H1 (cell line): ENCODE data around the gene FOXP2. TPM values are rescaled to one million over a fixed set of nuclear protein-coding genes. Genes with fewer than 3 reads are reported as not detected.

Experiments
- CTCF ChIA-PET: fragments of 300-600 bp; sonication (Branson Sonifier 250); formaldehyde crosslinking; loops from one replicate; lab custom pipeline; 2021; ENCODE audit not compliant: partially characterized antibody; lab: Charles Lee
- POLR2A ChIA-PET: fragments of 300-600 bp; sonication (Branson Sonifier 250); formaldehyde crosslinking; loops from one replicate; lab custom pipeline; 2021; ENCODE audit warnings: inconsistent platforms; ENCODE audit not compliant: partially characterized antibody; lab: Charles Lee
- DNase-seq, 2 experiments: peaks; one replicate each; pipeline versions ENCODE4 v3.0.0 to v3.0.0-alpha.2; 2010 to 2022; ENCODE audit warnings: low spot score in 2 of 2, low read depth in 1 of 2, mixed read lengths in 1 of 2
- FAIRE-seq: peaks from 2 replicates; lab custom pipeline; 2011; peaks lifted over from hg19 to GRCh38; lab: Jason Lieb, UNC
- H2AFZ ChIP-seq: 2 replicates; pipeline ENCODE4 v1.8.1; 2012; ENCODE audit warnings: low read length, inconsistent platforms
- H2AK5ac ChIP-seq: 2 replicates; pipeline ENCODE4 v1.6.1; 2013; ENCODE audit warnings: low read depth, low read length
- H2BK120ac ChIP-seq: replicated peaks from 2 replicates; pipeline ENCODE3; 2013; ENCODE audit warnings: low read depth, low read length, inconsistent platforms
- H2BK12ac ChIP-seq: 2 replicates; pipeline ENCODE4 v1.6.1; 2013; ENCODE audit warnings: low read depth, low read length
- H2BK15ac ChIP-seq: 2 replicates; pipeline ENCODE4 v1.6.1; 2013; ENCODE audit warnings: low read length
- H2BK20ac ChIP-seq: 2 replicates; pipeline ENCODE4 v1.6.1; 2013; ENCODE audit warnings: low read length
- H2BK5ac ChIP-seq: 2 replicates; pipeline ENCODE4 v1.6.1; 2013; ENCODE audit warnings: low read depth, low read length
- H3K14ac ChIP-seq: 2 replicates; pipeline ENCODE4 v1.6.1; 2013; ENCODE audit warnings: inconsistent platforms; ENCODE audit not compliant: insufficient read length
- H3K18ac ChIP-seq: 2 replicates; pipeline ENCODE4 v1.6.1; 2013; ENCODE audit warnings: low read length; ENCODE audit errors: extremely low read depth
- H3K23ac ChIP-seq: 2 replicates; pipeline ENCODE4 v1.6.1; 2013; ENCODE audit warnings: inconsistent platforms; ENCODE audit not compliant: insufficient read length
- H3K23me2 ChIP-seq: 2 replicates; pipeline ENCODE4 v1.6.1; 2013; ENCODE audit warnings: low read depth, low read length
- H3K27ac ChIP-seq: 2 replicates; pipeline ENCODE4 v1.6.1; 2011; ENCODE audit warnings: low read depth, low read length, inconsistent platforms
- H3K27me3 ChIP-seq, 4 experiments: replicated peaks in 1 of 4; 1 replicate in 1 of 4; 2 replicates in 3 of 4; pipeline versions ENCODE4 v1.6.1 to v1.8.1; 2011 to 2013; ENCODE audit warnings: low read length in 3 of 4, mild to moderate bottlenecking in 3 of 4, inconsistent platforms in 2 of 4, mixed read lengths in 2 of 4, moderate library complexity in 1 of 4; ENCODE audit not compliant: control insufficient read depth in 3 of 4, insufficient read depth in 3 of 4; ENCODE audit errors: extremely low read depth in 1 of 4
- H3K36me3 ChIP-seq, 4 experiments: 2 replicates each; pipeline versions ENCODE4 v1.6.1 to v1.8.1; 2011 to 2013; ENCODE audit warnings: mild to moderate bottlenecking in 4 of 4, low read length in 3 of 4, moderate library complexity in 2 of 4, control low read depth in 1 of 4, inconsistent platforms in 1 of 4; ENCODE audit not compliant: insufficient read depth in 4 of 4, control insufficient read depth in 2 of 4
- H3K4ac ChIP-seq: replicated peaks from 2 replicates; pipeline ENCODE3; 2013; ENCODE audit warnings: low read length, low read depth, mixed read lengths, inconsistent platforms; ENCODE audit not compliant: insufficient read length
- H3K4me1 ChIP-seq, 4 experiments: replicated peaks in 1 of 4; 1 replicate in 1 of 4; 2 replicates in 3 of 4; pipeline versions ENCODE4 v1.6.1 to v1.8.1; 2011 to 2013; ENCODE audit warnings: low read length in 3 of 4, inconsistent platforms in 2 of 4, mixed read lengths in 1 of 4; ENCODE audit not compliant: insufficient read depth in 4 of 4, control insufficient read depth in 3 of 4
- H3K4me2 ChIP-seq, 2 experiments: 2 replicates each; pipeline versions ENCODE4 v1.6.1 to v1.8.1; 2011 to 2013; ENCODE audit warnings: low read depth in 2 of 2, low read length in 2 of 2, control low read depth in 1 of 2, inconsistent platforms in 1 of 2, mild to moderate bottlenecking in 1 of 2; ENCODE audit not compliant: insufficient read depth in 1 of 2
- H3K4me3 ChIP-seq, 4 experiments: fragments of 200-600, 300-600 bp in 1 of 4; sonication (generic), shearing (Covaris generic), sonication (Bioruptor Twin) in 1 of 4; 2 replicates each; pipeline versions ENCODE4 v1.5.1 to v1.8.1; 2011 to 2016; ENCODE audit warnings: low read length in 4 of 4, low read depth in 3 of 4, control low read depth in 2 of 4, inconsistent platforms in 2 of 4, mild to moderate bottlenecking in 2 of 4, mixed read lengths in 1 of 4, moderate library complexity in 1 of 4; ENCODE audit not compliant: insufficient read depth in 2 of 4; ENCODE audit errors: extremely low read depth in 1 of 4
- H3K56ac ChIP-seq: replicated peaks from 2 replicates; pipeline ENCODE3; 2013; ENCODE audit warnings: low read depth, mild to moderate bottlenecking, mixed read lengths, low read length, inconsistent platforms; ENCODE audit not compliant: insufficient read length
- H3K79me1 ChIP-seq: 2 replicates; pipeline ENCODE4 v1.6.1; 2013; ENCODE audit warnings: low read depth, low read length, control low read depth
- H3K79me2 ChIP-seq, 2 experiments: 2 replicates each; pipeline versions ENCODE4 v1.6.1 to v1.8.1; 2012 to 2013; ENCODE audit warnings: low read length in 2 of 2, mild to moderate bottlenecking in 2 of 2, inconsistent platforms in 1 of 2; ENCODE audit not compliant: insufficient read depth in 2 of 2, control insufficient read depth in 1 of 2
- H3K9ac ChIP-seq, 4 experiments: replicated peaks in 1 of 4; 1 replicate in 1 of 4; 2 replicates in 3 of 4; pipeline versions ENCODE4 v1.6.1 to v1.8.1; 2011 to 2013; ENCODE audit warnings: low read depth in 3 of 4, low read length in 3 of 4, control low read depth in 2 of 4, mild to moderate bottlenecking in 2 of 4, moderate library complexity in 2 of 4, inconsistent platforms in 1 of 4; ENCODE audit errors: extremely low read depth in 1 of 4
- H3K9me3 ChIP-seq, 2 experiments: 2 replicates each; pipeline versions ENCODE4 v1.6.1 to v1.8.1; 2012 to 2013; ENCODE audit warnings: mild to moderate bottlenecking in 2 of 2, moderate library complexity in 2 of 2, control low read depth in 1 of 2, inconsistent platforms in 1 of 2, low read depth in 1 of 2, low read length in 1 of 2, mixed read lengths in 1 of 2; ENCODE audit not compliant: insufficient read depth in 2 of 2
- H4K20me1 ChIP-seq, 2 experiments: replicated peaks in 1 of 2; 2 replicates each; pipeline versions ENCODE3 to v1.8.1; 2011 to 2013; ENCODE audit warnings: inconsistent platforms in 2 of 2, low read length in 2 of 2, mild to moderate bottlenecking in 1 of 2; ENCODE audit not compliant: insufficient read depth in 2 of 2, control insufficient read depth in 1 of 2
- H4K5ac ChIP-seq: 2 replicates; pipeline ENCODE4 v1.6.1; 2013; ENCODE audit warnings: low read length, low read depth, mixed read lengths, inconsistent platforms; ENCODE audit not compliant: insufficient read length
- H4K8ac ChIP-seq: 2 replicates; pipeline ENCODE4 v1.8.0; 2013; ENCODE audit warnings: mild to moderate bottlenecking, moderate library complexity, low read length, inconsistent platforms; ENCODE audit not compliant: insufficient read depth; ENCODE audit errors: extremely low read depth
- H4K91ac ChIP-seq: replicated peaks from 2 replicates; pipeline ENCODE3; 2013; ENCODE audit warnings: low read length, mixed read lengths, inconsistent platforms; ENCODE audit not compliant: insufficient read length
- ASH2L ChIP-seq: fragments of 200-600, 300-600 bp; sonication (generic); IDR thresholded peaks from one replicate; pipeline ENCODE4 v1.7.1; 2017; ENCODE audit warnings: low read length
- SIX5 ChIP-seq: IDR thresholded peaks from 2 replicates; pipeline ENCODE4 v1.6.1; 2011; ENCODE audit warnings: mild to moderate bottlenecking, low read depth, low read length
- WGBS, 2 experiments: shearing (Covaris generic) in 1 of 2; methylation state at CpG; one replicate each; pipeline versions ENCODE4 v1.1.6 to v1.1.7; 2013 to 2015; ENCODE audit warnings: low lambda C conversion rate in 2 of 2, mixed read lengths in 2 of 2, inconsistent platforms in 1 of 2, low coverage in 1 of 2, missing lambda C conversion rate in 1 of 2; ENCODE audit not compliant: insufficient replicate concordance in 2 of 2, insufficient coverage in 1 of 2, insufficient read length in 1 of 2; ENCODE audit errors: extremely low coverage in 1 of 2, missing lambda C conversion rate in 1 of 2; 5-methylcytosine and 5-hydroxymethylcytosine counted together
- polyA plus RNA-seq, 7 experiments: library from polyadenylated mRNA; depleted of rRNA in 3 of 7; stranded (reverse) in 5 of 7; unstranded in 2 of 7; fragments of >200 nt in 5 of 7; fragments of 200-250 nt in 2 of 7; gene quantifications; 1 replicate in 5 of 7; 2 replicates in 1 of 7; 4 replicates in 1 of 7; pipeline versions ENCODE4 v1.2.1 to v1.2.3, GENCODE V29; 2011 to 2013; ENCODE audit warnings: missing spikeins in 2 of 7, mixed read lengths in 2 of 7
- total RNA-seq: library from RNA; stranded (reverse); fragmentation: NEBNext Ultra II Directional; extraction: Animal tissue kit (Norgen Biotek cat#: 25700); gene quantifications from 2 replicates; pipeline ENCODE4 v1.2.1, GENCODE V29; 2021

Gene FOXP2
- total and polyA plus RNA-seq, 2 of the 8 experiments (the other 6 are each of a cell fraction or from before 2014, with no cell fraction given): 0.09 to 0.43 TPM

GRCh38 chr7:114444196-114444595 lies 29.6 kb downstream of the FOXP2 start:
- no peak overlapping the region for H3K27ac ChIP-seq
- TF ChIP-seq ASH2L (no peak), SIX5 (no peak)

More at GRCh38 chr7:114444196-114444595, 29.6 kb downstream of the FOXP2 start:
- Histone ChIP-seq H3K14ac (no peak overlapping the region), H4K5ac (no peak overlapping the region), H3K79me1 (no peaks in the 10 kb centered on the region), H4K8ac (no peak overlapping the region), H3K18ac (no peak overlapping the region), H4K91ac (no peak overlapping the region), H3K56ac (no peak overlapping the region), H3K36me3 (no peaks in the 10 kb centered on the region), H3K23me2 (no peaks in the 10 kb centered on the region), H2BK12ac (no peak overlapping the region), H4K20me1 (no peaks in the 10 kb centered on the region), H3K4me1 (no peaks in the 10 kb centered on the region), H3K4ac (no peak overlapping the region), H3K9ac (no peak overlapping the region), H2BK120ac (no peak overlapping the region), H3K4me3 (no peak overlapping the region), H2AK5ac (no peak overlapping the region), H2AFZ (no peak overlapping the region), H3K27me3 (no peaks in the 10 kb centered on the region), H3K9me3 (no peaks in the 10 kb centered on the region), H3K4me2 (no peak overlapping the region), H3K79me2 (no peaks in the 10 kb centered on the region), H3K23ac (no peak overlapping the region), H2BK15ac (no peak overlapping the region), H2BK5ac (no peak overlapping the region), H2BK20ac (no peak overlapping the region)
- POLR2A ChIA-PET: no interaction called here
- CTCF ChIA-PET: interaction anchor here (1.7 kb wide), 1 partner anchor 11 kb away, joined by 5 read pairs; no protein-coding TSS in a partner anchor
- no peak for DNase-seq
- no peak for FAIRE-seq
- WGBS, 2 experiments: 92% methylated on average over 2 of the region's 2 CpGs; no CpG with 5 or more reads in 1 of the 2 experiments
